Activated CD4-positive, alpha-beta T cell treated with anti-CD3 and anti-CD28 coated beads, Interleukin-2, Interleukin-6, amounts not matched to agents 100 ng/mL and 50 ng/mL, durations not matched to agents 16 hours and 8 hours (primary cell): ENCODE data around the gene RAB3IL1.

Source experiments
- DNase-seq: peaks from one replicate; pipeline ENCODE4 v3.0.0-alpha.2; 2020

RAB3IL1 gene

DNA sequence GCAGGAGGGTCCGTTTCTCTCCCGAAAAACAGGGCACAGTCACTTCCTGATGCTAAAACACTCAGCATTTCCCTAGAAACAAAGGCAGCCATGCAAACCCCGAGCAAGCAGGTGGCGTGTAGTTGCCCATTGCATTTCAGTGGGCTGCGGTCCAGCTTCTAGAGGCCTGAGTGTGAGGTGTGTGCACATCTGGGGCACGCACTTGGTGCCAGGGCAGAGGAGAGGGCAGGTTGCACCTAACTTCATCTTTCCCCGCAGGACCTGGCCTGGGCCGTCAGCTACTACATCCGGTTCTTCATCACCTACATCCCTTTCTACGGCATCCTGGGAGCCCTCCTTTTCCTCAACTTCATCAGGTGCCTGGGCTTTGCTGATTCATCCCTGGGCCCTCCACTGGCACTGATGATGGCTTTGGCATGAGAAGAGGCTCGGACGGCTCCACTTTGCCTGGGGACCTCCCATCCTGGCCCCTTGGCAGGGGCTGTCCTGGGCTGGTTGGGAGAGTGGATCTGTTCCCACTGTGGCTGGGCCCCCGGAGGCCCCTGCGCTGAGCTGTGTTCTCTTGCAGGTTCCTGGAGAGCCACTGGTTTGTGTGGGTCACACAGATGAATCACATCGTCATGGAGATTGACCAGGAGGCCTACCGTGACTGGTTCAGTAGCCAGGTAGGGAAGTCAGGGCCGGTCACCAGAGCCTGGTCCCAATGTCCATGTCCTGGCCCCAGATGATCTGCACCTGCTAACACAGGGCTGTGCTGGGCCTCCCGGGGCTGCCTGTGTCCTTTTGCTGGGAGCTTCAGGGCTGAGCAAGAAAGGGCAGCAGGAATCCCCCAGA is 54.4 kb downstream of the RAB3IL1 start:
- no peak for DNase-seq

- DNase-seq = no peak
Measured at GRCh38 chr11:61861634-61862033, 55.7 kb downstream of the RAB3IL1 start.

- no peak for DNase-seq
Measured at GRCh38 chr11:61860054-61860903, 57.1 kb downstream of the RAB3IL1 start.

- no peak for DNase-seq
Measured at GRCh38 chr11:61855939-61856680, 61.3 kb downstream of the RAB3IL1 start.

DNA sequence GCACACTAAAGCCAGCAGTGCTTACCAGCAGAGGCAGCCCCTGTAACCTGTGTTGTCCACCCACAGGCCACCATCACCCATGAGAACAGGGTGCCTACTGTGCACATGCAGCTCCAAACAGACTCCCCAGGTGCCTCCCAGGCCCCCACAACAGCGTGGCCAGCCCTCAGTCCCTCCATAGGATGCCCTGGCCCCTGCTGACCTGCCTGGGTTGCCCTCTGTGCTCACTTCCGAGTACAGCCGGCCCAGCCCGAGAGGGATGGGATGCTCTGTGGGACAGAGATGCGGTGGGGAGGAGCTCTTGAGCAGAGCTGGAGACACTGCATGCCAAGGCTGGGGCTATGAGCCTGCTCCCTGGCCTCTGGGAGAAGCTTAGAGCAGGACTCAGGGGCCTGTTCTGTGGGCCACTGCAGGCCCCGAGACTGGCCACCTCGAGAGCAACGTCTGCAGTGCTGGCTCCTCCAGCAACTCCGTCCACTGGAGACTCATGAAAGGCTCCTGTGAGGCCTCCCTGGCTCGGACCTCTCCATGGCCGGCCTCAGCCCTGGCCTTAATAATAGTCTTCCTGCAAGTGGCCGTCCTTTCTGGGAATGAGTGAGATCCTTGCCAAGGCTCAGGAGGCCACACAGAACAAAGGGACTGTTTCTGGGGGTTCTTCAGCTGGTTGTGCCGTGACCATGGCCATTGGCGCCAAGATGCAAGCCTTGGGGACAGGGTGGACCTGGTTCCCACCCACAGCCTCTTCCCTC is 62.2 kb downstream of the RAB3IL1 start:
- DNase-seq = no peak

DNA sequence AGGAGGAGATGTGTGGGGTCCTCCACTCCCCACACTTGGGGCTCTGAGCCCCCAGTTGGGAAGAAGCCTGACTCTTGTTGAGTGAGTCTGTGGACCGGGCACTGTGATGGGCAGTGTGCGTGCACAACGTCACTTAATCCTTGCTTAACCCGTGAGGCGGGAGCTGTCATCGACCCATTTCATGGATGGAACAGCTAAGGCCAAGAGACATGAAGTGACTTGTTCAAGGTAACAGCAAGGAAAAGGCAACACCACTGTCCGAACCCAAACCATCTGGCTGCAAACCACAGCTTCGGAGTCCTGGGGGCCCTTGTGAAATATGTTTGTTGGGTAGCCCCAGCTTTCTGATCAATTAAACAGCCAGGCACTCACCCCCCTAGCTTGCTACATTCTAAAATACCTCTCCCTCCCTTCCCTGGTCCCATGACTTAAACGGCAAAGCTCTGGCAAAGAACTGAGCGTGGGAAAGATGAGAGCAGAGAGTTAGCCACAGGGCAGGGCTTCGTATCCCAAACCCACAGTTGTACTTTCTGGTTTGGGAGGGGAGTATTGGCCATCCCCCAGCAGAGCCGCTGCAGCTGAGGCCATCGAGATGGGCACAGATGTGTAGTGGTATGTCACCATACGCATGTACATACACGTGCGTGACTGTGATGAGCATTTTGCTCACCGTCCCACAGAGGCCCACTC is 63.0 kb downstream of the RAB3IL1 start:
- DNase-seq = no peak

DNA sequence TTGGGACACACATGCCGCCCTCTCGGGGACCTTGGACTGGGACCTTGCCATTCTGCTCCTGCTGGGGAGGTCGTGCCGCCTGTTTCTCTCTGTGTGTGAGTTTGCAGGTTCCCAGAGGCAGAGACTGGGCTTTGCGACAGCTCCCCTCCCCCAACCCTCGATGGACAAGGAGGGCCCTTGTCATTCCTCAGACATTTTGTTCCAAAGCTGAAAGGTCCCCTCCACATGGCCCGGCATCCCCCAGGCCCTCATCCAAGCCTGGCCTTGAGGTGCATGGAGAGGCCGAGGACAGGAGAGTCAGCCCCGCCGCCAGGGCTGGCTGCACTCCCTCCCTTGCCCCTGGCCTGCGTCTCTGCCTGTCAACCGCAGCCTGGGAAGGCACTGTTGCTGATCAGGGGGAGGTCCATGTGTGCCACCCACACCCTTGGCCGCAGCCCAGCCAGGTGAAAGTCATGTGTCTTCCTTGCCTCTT is 63.6 kb downstream of the RAB3IL1 start:
- DNase-seq = no peak

DNA sequence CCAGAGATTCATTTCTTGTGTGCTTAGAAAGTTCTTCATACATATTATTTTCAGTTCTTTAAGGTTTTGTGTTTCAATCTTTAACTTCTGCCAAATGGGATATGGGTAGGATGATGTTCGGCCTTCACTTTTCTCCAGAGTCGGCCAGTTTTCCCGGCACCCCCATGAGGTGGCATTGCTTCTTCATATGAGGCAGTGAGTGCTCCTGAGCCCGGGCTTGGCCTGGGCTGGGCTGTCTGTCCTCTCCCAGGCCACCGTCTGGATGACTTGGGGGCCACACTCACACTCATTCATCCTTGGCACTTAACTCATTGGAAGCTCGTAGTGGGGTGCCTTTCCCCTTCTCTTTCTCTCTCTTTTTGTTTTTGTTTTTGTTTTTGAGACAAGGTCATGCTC is 65.5 kb downstream of the RAB3IL1 start:
- no peak for DNase-seq

DNA sequence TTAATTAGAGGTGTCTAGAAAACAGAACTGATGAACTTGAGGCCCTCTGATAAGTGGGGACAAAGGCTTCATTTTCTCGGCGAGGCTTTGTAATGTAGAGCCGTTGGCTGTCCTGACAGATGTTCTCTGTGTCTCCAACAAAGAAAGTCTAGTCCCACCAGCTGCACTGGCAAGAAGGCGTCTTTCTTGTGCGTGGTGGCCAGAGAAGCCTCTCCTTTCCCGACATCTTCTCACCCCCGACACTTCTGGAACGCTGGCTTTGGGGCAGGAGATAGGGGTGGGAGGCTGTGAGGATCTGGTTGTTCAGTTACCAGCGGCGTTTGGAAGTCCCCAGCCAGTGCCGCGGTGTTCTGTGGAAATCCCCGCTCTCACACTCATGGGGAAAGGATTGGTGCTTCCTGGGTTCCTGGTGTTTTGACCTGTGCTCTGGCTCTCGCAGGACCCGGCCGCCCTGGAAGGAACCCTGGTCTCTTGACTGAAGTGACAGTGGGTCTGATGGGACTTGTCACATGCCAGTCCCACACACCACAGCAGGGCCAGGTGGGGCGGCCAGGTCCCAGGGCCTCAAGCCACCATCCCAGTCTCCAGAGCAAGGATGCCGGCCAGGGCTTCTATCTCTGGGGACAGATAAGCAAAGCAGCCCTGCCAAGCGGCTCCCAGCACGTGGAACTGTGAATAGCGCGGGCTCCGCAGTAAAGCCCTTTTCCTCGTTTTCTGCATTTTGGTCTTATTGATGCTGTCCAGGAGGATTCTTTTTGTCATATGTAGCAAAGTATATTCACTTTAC is 66.1 kb downstream of the RAB3IL1 start:
- no peak for DNase-seq

GRCh38 chr11:61850687-61851086 is 66.7 kb downstream of the RAB3IL1 start:
- no peak for DNase-seq

DNA sequence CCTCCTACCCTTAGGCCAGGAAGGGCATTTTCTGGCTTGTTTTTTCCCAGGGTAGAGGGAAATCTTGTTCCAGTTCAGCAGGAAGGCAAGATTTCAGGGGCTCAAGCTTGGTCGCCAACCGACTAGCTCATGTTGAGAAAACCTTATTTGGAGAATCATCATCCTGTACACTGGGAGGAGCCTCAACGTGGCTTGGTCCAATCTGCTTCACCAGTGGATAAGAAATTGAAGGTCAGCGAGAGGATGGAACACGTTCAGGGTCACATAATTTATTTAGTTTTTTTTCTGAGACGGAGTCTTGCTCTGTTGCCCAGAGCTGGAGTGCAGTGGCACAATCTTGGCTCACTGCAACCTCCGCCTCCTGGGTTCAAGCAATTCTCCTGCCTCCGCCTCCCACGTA is 68.7 kb downstream of the RAB3IL1 start:
- DNase-seq = no peak

DNA sequence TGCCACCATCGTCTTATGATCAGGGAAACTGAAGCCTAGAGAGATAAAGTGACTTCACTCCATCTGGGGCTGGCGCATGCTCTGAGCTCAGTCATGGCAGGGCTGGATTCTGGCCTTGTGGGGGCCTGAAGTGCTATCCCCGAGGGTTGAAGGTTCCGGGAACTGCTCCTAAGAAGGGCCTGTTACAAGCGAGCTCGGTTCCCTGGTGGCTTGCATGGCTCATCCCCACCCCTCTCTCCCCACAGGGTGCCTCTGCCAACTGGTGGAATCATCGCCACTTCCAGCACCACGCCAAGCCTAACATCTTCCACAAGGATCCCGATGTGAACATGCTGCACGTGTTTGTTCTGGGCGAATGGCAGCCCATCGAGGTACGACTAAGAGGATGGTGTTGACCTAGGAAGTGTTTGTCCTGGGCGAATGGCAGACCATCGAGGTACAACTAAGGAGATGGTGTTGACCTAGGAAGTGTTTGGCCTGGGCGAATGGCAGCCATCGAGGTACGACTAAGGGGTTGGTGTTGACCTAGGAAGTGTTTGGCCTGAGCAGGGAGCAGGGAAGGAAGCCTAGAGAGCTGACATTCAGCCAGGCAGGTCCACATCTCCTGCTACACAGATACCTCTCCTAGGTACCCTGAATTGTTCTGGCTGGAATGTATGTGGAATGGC is 69.3 kb downstream of the RAB3IL1 start:
- no peak for DNase-seq
